H1 (cell line): Measurements from ENCODE around the gene TAB3. TPM values are rescaled to one million over a fixed set of nuclear protein-coding genes. Genes with fewer than 3 reads are reported as not detected.

Experiments
- CTCF ChIA-PET: fragments of 300-600 bp; sonication (Branson Sonifier 250); formaldehyde crosslinking; loops from one replicate; lab custom pipeline; 2021; ENCODE audit not compliant: partially characterized antibody; lab: Charles Lee
- POLR2A ChIA-PET: fragments of 300-600 bp; sonication (Branson Sonifier 250); formaldehyde crosslinking; loops from one replicate; lab custom pipeline; 2021; ENCODE audit warnings: inconsistent platforms; ENCODE audit not compliant: partially characterized antibody; lab: Charles Lee
- DNase-seq, 2 experiments: peaks; one replicate each; pipeline versions ENCODE4 v3.0.0 to v3.0.0-alpha.2; 2010 to 2022; ENCODE audit warnings: low spot score in 2 of 2, low read depth in 1 of 2, mixed read lengths in 1 of 2
- FAIRE-seq: peaks from 2 replicates; lab custom pipeline; 2011; peaks lifted over from hg19 to GRCh38; lab: Jason Lieb, UNC
- H2AFZ ChIP-seq: 2 replicates; pipeline ENCODE4 v1.8.1; 2012; ENCODE audit warnings: low read length, inconsistent platforms
- H2AK5ac ChIP-seq: 2 replicates; pipeline ENCODE4 v1.6.1; 2013; ENCODE audit warnings: low read depth, low read length
- H2BK120ac ChIP-seq: replicated peaks from 2 replicates; pipeline ENCODE3; 2013; ENCODE audit warnings: low read depth, low read length, inconsistent platforms
- H2BK12ac ChIP-seq: 2 replicates; pipeline ENCODE4 v1.6.1; 2013; ENCODE audit warnings: low read depth, low read length
- H2BK15ac ChIP-seq: 2 replicates; pipeline ENCODE4 v1.6.1; 2013; ENCODE audit warnings: low read length
- H2BK20ac ChIP-seq: 2 replicates; pipeline ENCODE4 v1.6.1; 2013; ENCODE audit warnings: low read length
- H2BK5ac ChIP-seq: 2 replicates; pipeline ENCODE4 v1.6.1; 2013; ENCODE audit warnings: low read depth, low read length
- H3K14ac ChIP-seq: 2 replicates; pipeline ENCODE4 v1.6.1; 2013; ENCODE audit warnings: inconsistent platforms; ENCODE audit not compliant: insufficient read length
- H3K18ac ChIP-seq: 2 replicates; pipeline ENCODE4 v1.6.1; 2013; ENCODE audit warnings: low read length; ENCODE audit errors: extremely low read depth
- H3K23ac ChIP-seq: 2 replicates; pipeline ENCODE4 v1.6.1; 2013; ENCODE audit warnings: inconsistent platforms; ENCODE audit not compliant: insufficient read length
- H3K23me2 ChIP-seq: 2 replicates; pipeline ENCODE4 v1.6.1; 2013; ENCODE audit warnings: low read depth, low read length
- H3K27ac ChIP-seq: 2 replicates; pipeline ENCODE4 v1.6.1; 2011; ENCODE audit warnings: low read depth, low read length, inconsistent platforms
- H3K27me3 ChIP-seq, 4 experiments: replicated peaks in 1 of 4; 1 replicate in 1 of 4; 2 replicates in 3 of 4; pipeline versions ENCODE4 v1.6.1 to v1.8.1; 2011 to 2013; ENCODE audit warnings: low read length in 3 of 4, mild to moderate bottlenecking in 3 of 4, inconsistent platforms in 2 of 4, mixed read lengths in 2 of 4, moderate library complexity in 1 of 4; ENCODE audit not compliant: control insufficient read depth in 3 of 4, insufficient read depth in 3 of 4; ENCODE audit errors: extremely low read depth in 1 of 4
- H3K36me3 ChIP-seq, 4 experiments: 2 replicates each; pipeline versions ENCODE4 v1.6.1 to v1.8.1; 2011 to 2013; ENCODE audit warnings: mild to moderate bottlenecking in 4 of 4, low read length in 3 of 4, moderate library complexity in 2 of 4, control low read depth in 1 of 4, inconsistent platforms in 1 of 4; ENCODE audit not compliant: insufficient read depth in 4 of 4, control insufficient read depth in 2 of 4
- H3K4ac ChIP-seq: replicated peaks from 2 replicates; pipeline ENCODE3; 2013; ENCODE audit warnings: low read length, low read depth, mixed read lengths, inconsistent platforms; ENCODE audit not compliant: insufficient read length
- H3K4me1 ChIP-seq, 4 experiments: replicated peaks in 1 of 4; 1 replicate in 1 of 4; 2 replicates in 3 of 4; pipeline versions ENCODE4 v1.6.1 to v1.8.1; 2011 to 2013; ENCODE audit warnings: low read length in 3 of 4, inconsistent platforms in 2 of 4, mixed read lengths in 1 of 4; ENCODE audit not compliant: insufficient read depth in 4 of 4, control insufficient read depth in 3 of 4
- H3K4me2 ChIP-seq, 2 experiments: 2 replicates each; pipeline versions ENCODE4 v1.6.1 to v1.8.1; 2011 to 2013; ENCODE audit warnings: low read depth in 2 of 2, low read length in 2 of 2, control low read depth in 1 of 2, inconsistent platforms in 1 of 2, mild to moderate bottlenecking in 1 of 2; ENCODE audit not compliant: insufficient read depth in 1 of 2
- H3K4me3 ChIP-seq, 4 experiments: fragments of 200-600, 300-600 bp in 1 of 4; sonication (generic), shearing (Covaris generic), sonication (Bioruptor Twin) in 1 of 4; 2 replicates each; pipeline versions ENCODE4 v1.5.1 to v1.8.1; 2011 to 2016; ENCODE audit warnings: low read length in 4 of 4, low read depth in 3 of 4, control low read depth in 2 of 4, inconsistent platforms in 2 of 4, mild to moderate bottlenecking in 2 of 4, mixed read lengths in 1 of 4, moderate library complexity in 1 of 4; ENCODE audit not compliant: insufficient read depth in 2 of 4; ENCODE audit errors: extremely low read depth in 1 of 4
- H3K56ac ChIP-seq: replicated peaks from 2 replicates; pipeline ENCODE3; 2013; ENCODE audit warnings: low read depth, mild to moderate bottlenecking, mixed read lengths, low read length, inconsistent platforms; ENCODE audit not compliant: insufficient read length
- H3K79me1 ChIP-seq: 2 replicates; pipeline ENCODE4 v1.6.1; 2013; ENCODE audit warnings: low read depth, low read length, control low read depth
- H3K79me2 ChIP-seq, 2 experiments: 2 replicates each; pipeline versions ENCODE4 v1.6.1 to v1.8.1; 2012 to 2013; ENCODE audit warnings: low read length in 2 of 2, mild to moderate bottlenecking in 2 of 2, inconsistent platforms in 1 of 2; ENCODE audit not compliant: insufficient read depth in 2 of 2, control insufficient read depth in 1 of 2
- H3K9ac ChIP-seq, 4 experiments: replicated peaks in 1 of 4; 1 replicate in 1 of 4; 2 replicates in 3 of 4; pipeline versions ENCODE4 v1.6.1 to v1.8.1; 2011 to 2013; ENCODE audit warnings: low read depth in 3 of 4, low read length in 3 of 4, control low read depth in 2 of 4, mild to moderate bottlenecking in 2 of 4, moderate library complexity in 2 of 4, inconsistent platforms in 1 of 4; ENCODE audit errors: extremely low read depth in 1 of 4
- H3K9me3 ChIP-seq, 2 experiments: 2 replicates each; pipeline versions ENCODE4 v1.6.1 to v1.8.1; 2012 to 2013; ENCODE audit warnings: mild to moderate bottlenecking in 2 of 2, moderate library complexity in 2 of 2, control low read depth in 1 of 2, inconsistent platforms in 1 of 2, low read depth in 1 of 2, low read length in 1 of 2, mixed read lengths in 1 of 2; ENCODE audit not compliant: insufficient read depth in 2 of 2
- H4K20me1 ChIP-seq, 2 experiments: replicated peaks in 1 of 2; 2 replicates each; pipeline versions ENCODE3 to v1.8.1; 2011 to 2013; ENCODE audit warnings: inconsistent platforms in 2 of 2, low read length in 2 of 2, mild to moderate bottlenecking in 1 of 2; ENCODE audit not compliant: insufficient read depth in 2 of 2, control insufficient read depth in 1 of 2
- H4K5ac ChIP-seq: 2 replicates; pipeline ENCODE4 v1.6.1; 2013; ENCODE audit warnings: low read length, low read depth, mixed read lengths, inconsistent platforms; ENCODE audit not compliant: insufficient read length
- H4K8ac ChIP-seq: 2 replicates; pipeline ENCODE4 v1.8.0; 2013; ENCODE audit warnings: mild to moderate bottlenecking, moderate library complexity, low read length, inconsistent platforms; ENCODE audit not compliant: insufficient read depth; ENCODE audit errors: extremely low read depth
- H4K91ac ChIP-seq: replicated peaks from 2 replicates; pipeline ENCODE3; 2013; ENCODE audit warnings: low read length, mixed read lengths, inconsistent platforms; ENCODE audit not compliant: insufficient read length
- BACH1 ChIP-seq: IDR thresholded peaks from 2 replicates; pipeline ENCODE4 v1.6.1; 2012; ENCODE audit warnings: low read length, improper control_type of control experiment
- CBX8 ChIP-seq: fragments of 300-800, 300-1000 bp; sonication (generic); IDR thresholded peaks from 2 replicates; pipeline ENCODE4 v1.7.1; 2016; ENCODE audit warnings: low read depth, low read length, borderline replicate concordance
- CREB1 ChIP-seq: IDR thresholded peaks from 2 replicates; pipeline ENCODE4 v1.6.1; 2012; ENCODE audit warnings: inconsistent platforms
- CTBP2 ChIP-seq: IDR thresholded peaks from 2 replicates; pipeline ENCODE4 v1.7.0; 2011; ENCODE audit warnings: borderline replicate concordance, mild to moderate bottlenecking, moderate library complexity, mixed read lengths, low read length; ENCODE audit not compliant: insufficient read depth, insufficient read length
- E2F6 ChIP-seq: IDR thresholded peaks from 2 replicates; pipeline ENCODE4 v1.6.1; 2012; ENCODE audit warnings: inconsistent platforms
- KDM1A ChIP-seq: fragments of 200-600, 300-600 bp; sonication (generic); IDR thresholded peaks from 2 replicates; pipeline ENCODE4 v1.7.1; 2016; ENCODE audit warnings: mild to moderate bottlenecking, low read length, borderline replicate concordance
- KDM4A ChIP-seq: IDR thresholded peaks from one replicate; pipeline ENCODE4 v1.7.1; 2012; ENCODE audit warnings: low read depth, mild to moderate bottlenecking, moderate library complexity, low read length, inconsistent platforms; ENCODE audit not compliant: severe bottlenecking
- POLR2A ChIP-seq, 2 experiments: IDR thresholded peaks; 1 replicate in 1 of 2; 2 replicates in 1 of 2; pipeline ENCODE4 v1.6.1; 2011; ENCODE audit warnings: low read depth in 2 of 2, low read length in 2 of 2, mild to moderate bottlenecking in 2 of 2; ENCODE audit errors: control extremely low read depth in 1 of 2
- POLR2AphosphoS5 ChIP-seq: IDR thresholded peaks from 2 replicates; pipeline ENCODE4 v1.6.1; 2011; ENCODE audit warnings: low read depth, low read length
- RFX5 ChIP-seq: IDR thresholded peaks from 2 replicates; pipeline ENCODE4 v1.6.1; 2011; ENCODE audit warnings: low read depth, low read length, improper control_type of control experiment, borderline replicate concordance
- RXRA ChIP-seq: IDR thresholded peaks from 2 replicates; pipeline ENCODE4 v1.6.1; 2011; ENCODE audit warnings: low read depth, mild to moderate bottlenecking, low read length, moderate library complexity; ENCODE audit not compliant: insufficient read depth
- SAP30 ChIP-seq: fragments of 300-600 bp; sonication (generic); IDR thresholded peaks from 2 replicates; pipeline ENCODE4 v1.7.1; 2012; ENCODE audit warnings: low read length, moderate library complexity, mild to moderate bottlenecking, inconsistent platforms; ENCODE audit not compliant: insufficient read depth, insufficient replicate concordance
- SIX5 ChIP-seq: IDR thresholded peaks from 2 replicates; pipeline ENCODE4 v1.6.1; 2011; ENCODE audit warnings: mild to moderate bottlenecking, low read depth, low read length
- TAF7 ChIP-seq: optimal IDR thresholded peaks from 2 replicates; pipeline ENCODE3; 2011; ENCODE audit warnings: low read depth, mild to moderate bottlenecking, inconsistent platforms, low read length, moderate library complexity, borderline replicate concordance
- TEAD4 ChIP-seq: IDR thresholded peaks from 2 replicates; pipeline ENCODE4 v1.6.1; 2012; ENCODE audit warnings: low read depth, low read length, inconsistent platforms, mixed read lengths
- WGBS, 2 experiments: shearing (Covaris generic) in 1 of 2; methylation state at CpG; one replicate each; pipeline versions ENCODE4 v1.1.6 to v1.1.7; 2013 to 2015; ENCODE audit warnings: low lambda C conversion rate in 2 of 2, mixed read lengths in 2 of 2, inconsistent platforms in 1 of 2, low coverage in 1 of 2, missing lambda C conversion rate in 1 of 2; ENCODE audit not compliant: insufficient replicate concordance in 2 of 2, insufficient coverage in 1 of 2, insufficient read length in 1 of 2; ENCODE audit errors: extremely low coverage in 1 of 2, missing lambda C conversion rate in 1 of 2; 5-methylcytosine and 5-hydroxymethylcytosine counted together
- polyA plus RNA-seq, 7 experiments: library from polyadenylated mRNA; depleted of rRNA in 3 of 7; stranded (reverse) in 5 of 7; unstranded in 2 of 7; fragments of >200 nt in 5 of 7; fragments of 200-250 nt in 2 of 7; gene quantifications; 1 replicate in 5 of 7; 2 replicates in 1 of 7; 4 replicates in 1 of 7; pipeline versions ENCODE4 v1.2.1 to v1.2.3, GENCODE V29; 2011 to 2013; ENCODE audit warnings: missing spikeins in 2 of 7, mixed read lengths in 2 of 7
- total RNA-seq: library from RNA; stranded (reverse); fragmentation: NEBNext Ultra II Directional; extraction: Animal tissue kit (Norgen Biotek cat#: 25700); gene quantifications from 2 replicates; pipeline ENCODE4 v1.2.1, GENCODE V29; 2021

Gene TAB3
- total and polyA plus RNA-seq, 2 of the 8 experiments (the other 6 are each of a cell fraction or from before 2014, with no cell fraction given) = 12.7 to 12.9 TPM

GRCh38 chrX:30814978-30815377 lies 74.1 kb downstream of the TAB3 start:
- Histone ChIP-seq H2AFZ (no peak overlapping the region), H2AK5ac (no peak overlapping the region), H3K27ac (no peak overlapping the region), H3K27me3 (no peaks in the 10 kb centered on the region), H3K36me3 (no peaks in the 10 kb centered on the region), H3K9me3 (no peaks in the 10 kb centered on the region), H3K4me3 (no peak overlapping the region), H3K56ac (no peak overlapping the region), H3K9ac (no peak overlapping the region), H3K4me1 (no peaks in the 10 kb centered on the region), H2BK15ac (no peak overlapping the region), H3K4me2 (no peak overlapping the region), H3K14ac (no peak overlapping the region), H3K18ac (no peak overlapping the region), H3K4ac (no peak overlapping the region), H2BK20ac (no peak overlapping the region), H4K20me1 (no peaks in the 10 kb centered on the region), H4K91ac (no peak overlapping the region), H3K79me2 (no peaks in the 10 kb centered on the region), H3K79me1 (no peaks in the 10 kb centered on the region), H4K5ac (no peak overlapping the region), H2BK12ac (no peak overlapping the region), H4K8ac (no peak overlapping the region), H2BK120ac (no peak overlapping the region), H3K23ac (no peak overlapping the region), H2BK5ac (no peak overlapping the region), H3K23me2 (no peaks in the 10 kb centered on the region)
- FAIRE-seq = no peak
- WGBS, 2 experiments = 90% methylated on average over 6 of the region's 7 CpGs; no CpG with 5 or more reads in 1 of the 2 experiments
- ChIA-PET POLR2A (no interaction called here), CTCF (interaction anchor here (0.6 to 2.0 kb wide), 3 partner anchors 11 to 168 kb away, joined by 3 to 7 read pairs (median 4); no protein-coding TSS in a partner anchor)
- DNase-seq = no peak
- no peak for TF ChIP-seq CREB1
- TF ChIP-seq TEAD4 = no peak
- no peak for TF ChIP-seq CTBP2
- no peak for TF ChIP-seq SIX5
- TF ChIP-seq KDM1A = no peak
- TF ChIP-seq KDM4A = no peak
- no peak for TF ChIP-seq SAP30
- no peak for TF ChIP-seq TAF7
- TF ChIP-seq E2F6 = no peak
- no peak for TF ChIP-seq RXRA
- no peak for TF ChIP-seq CBX8
- no peak for TF ChIP-seq BACH1
- no peak for TF ChIP-seq POLR2AphosphoS5
- no peak for TF ChIP-seq POLR2A (IDR thresholded peaks at IDR 0.05; ENCODE audit: control extremely low read depth in 1 of 2, low read depth in 2 of 2, low read length in 2 of 2)
- TF ChIP-seq RFX5 = no peak
